Measurements from ENCODE around the gene CDH24. TPM values are rescaled to one million over a fixed set of nuclear protein-coding genes. Genes with fewer than 3 reads are reported as not detected.
"Not testable (repeated sequence)": the region's sequence is repeated elsewhere in the genome, so short reads cannot be mapped to it uniquely, and the experiment has no call there.

CDH24 gene
- total RNA-seq, 5 donors from 2014 or later (not counting 1 experiment from before 2014, with no cell fraction given), result 1.2 to 3.0 (median 1.6) TPM

GRCh38 chr14:23013749-23014054 is 43.6 kb downstream of the CDH24 start:
- H3K27ac ChIP-seq (ENCODE audit: low read length); H3K9me3 Mint-ChIP-seq; ATAC-seq (replicated peaks in 1 of 4); H3K27me3 ChIP-seq (replicated peaks in 1 of 2; ENCODE audit: control insufficient read depth in 2 of 2, extremely low read depth in 1 of 2, insufficient read depth in 2 of 2, low read length in 1 of 2); H3K4me3 Mint-ChIP-seq; H3K36me3 Mint-ChIP-seq; H3K4me3 ChIP-seq (ENCODE audit: control insufficient read depth in 1 of 2, extremely low read depth in 1 of 2, low read length in 1 of 2); H3K27ac Mint-ChIP-seq; H3K9me3 ChIP-seq; H3K27me3 Mint-ChIP-seq; CTCF ChIA-PET; H3K36me3 ChIP-seq (ENCODE audit: control insufficient read depth in 2 of 2, extremely low read depth in 1 of 2, insufficient read depth in 1 of 2, low read length in 1 of 2); DNase-seq: not testable (repeated sequence)
- peaks cover 16 to 24% (median 21%) of the 10 kb centered on the region in 3 donors for H3K4me1 Mint-ChIP-seq
- 80% methylated on average over 1 of the region's 5 CpGs for WGBS (ENCODE audit: insufficient coverage)
- POLR2A ChIA-PET, result interaction anchor here (0.6 kb wide), 2 partner anchors 51 to 125 kb away, joined by 3 to 8 read pairs; no protein-coding TSS in a partner anchor
- H3K4me1 ChIP-seq (ENCODE audit: control insufficient read depth in 1 of 2, extremely low read depth in 1 of 2, insufficient read depth in 2 of 2, low read length in 2 of 2), result peaks cover 8 to 14% of the 10 kb centered on the region in 2 experiments

GRCh38 chr14:23013054-23013748 is 44.1 kb downstream of the CDH24 start:
- 100% methylated on average over 2 of the region's 6 CpGs for WGBS (ENCODE audit: insufficient coverage)
- Mint-ChIP-seq H3K9me3 (no peaks in the 10 kb centered on the region), H3K27me3 (no peaks in the 10 kb centered on the region), H3K4me1 (peaks cover 21 to 29% (median 25%) of the 10 kb centered on the region in 3 donors), H3K4me3 (no peak overlapping the region), H3K36me3 (no peaks in the 10 kb centered on the region), H3K27ac (peak overlapping the region; percentile 24 to 30)
- ATAC-seq (replicated peaks in 1 of 4) (no peak), DNase-seq (no peak)
- POLR2A ChIA-PET, result interaction anchor here (0.6 kb wide), 2 partner anchors 52 to 124 kb away, joined by 3 to 8 read pairs; no protein-coding TSS in a partner anchor
- Histone ChIP-seq H3K27ac (ENCODE audit: low read length) (no peak overlapping the region), H3K4me1 (ENCODE audit: control insufficient read depth in 1 of 2, extremely low read depth in 1 of 2, insufficient read depth in 2 of 2, low read length in 2 of 2) (peaks cover 8 to 19% of the 10 kb centered on the region in 2 experiments), H3K9me3 (no peaks in the 10 kb centered on the region), H3K4me3 (ENCODE audit: control insufficient read depth in 1 of 2, extremely low read depth in 1 of 2, low read length in 1 of 2) (no peak overlapping the region), H3K36me3 (ENCODE audit: control insufficient read depth in 2 of 2, extremely low read depth in 1 of 2, insufficient read depth in 1 of 2, low read length in 1 of 2) (no peaks in the 10 kb centered on the region), H3K27me3 (replicated peaks in 1 of 2; ENCODE audit: control insufficient read depth in 2 of 2, extremely low read depth in 1 of 2, insufficient read depth in 2 of 2, low read length in 1 of 2) (no peaks in the 10 kb centered on the region)
- CTCF ChIA-PET, result no interaction called here

DNA sequence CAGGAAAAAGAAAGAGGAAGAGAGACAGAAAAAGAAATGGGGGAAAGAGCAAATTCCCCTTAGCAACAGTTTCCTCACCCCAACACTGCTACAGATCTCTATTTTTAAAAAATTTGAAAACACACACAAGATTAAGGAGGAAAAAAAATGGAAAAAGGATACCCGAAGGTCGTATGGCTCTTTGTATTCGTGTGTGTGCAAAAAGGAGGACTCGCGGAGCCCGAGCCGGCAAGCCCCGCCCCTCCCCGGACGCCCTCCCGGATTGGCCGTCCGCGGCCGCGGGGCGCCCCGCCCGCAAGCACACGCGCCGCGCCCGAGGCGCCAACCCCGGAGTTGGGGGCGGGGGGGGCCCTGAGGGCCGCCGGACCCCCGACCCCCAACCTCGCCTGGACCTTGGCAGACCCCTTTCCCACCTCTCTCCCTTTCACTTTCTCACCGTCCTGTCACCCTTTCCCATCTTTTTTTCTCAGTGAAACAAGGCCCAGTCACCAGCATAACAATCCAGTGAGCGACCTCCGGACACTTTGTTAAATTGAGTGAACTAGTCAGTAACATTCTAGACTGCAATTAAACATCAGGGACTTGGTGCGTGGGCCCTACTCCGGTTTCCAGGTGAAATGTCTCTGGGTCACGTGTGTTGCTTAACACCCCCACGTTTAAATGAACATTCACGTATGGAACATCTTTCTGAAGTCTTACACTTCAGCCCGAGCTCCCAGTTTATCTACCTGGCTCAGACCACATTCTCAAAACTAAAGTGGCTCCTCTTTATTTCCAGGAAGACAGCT is 47.2 kb downstream of the CDH24 start, which contains the start of gene C14orf93:
TSS of gene C14orf93 (minus strand) at position 205 of the 788 bp plus-strand sequence. CDS start 11,120 bp downstream, outside the sequence.
- Histone ChIP-seq H3K4me1 (ENCODE audit: control insufficient read depth in 1 of 2, extremely low read depth in 1 of 2, insufficient read depth in 2 of 2, low read length in 2 of 2) (peaks cover 25 to 32% of the 10 kb centered on the region in 2 experiments), H3K4me3 (ENCODE audit: control insufficient read depth in 1 of 2, extremely low read depth in 1 of 2, low read length in 1 of 2) (peak within 1 kb of the TSS; percentile 57 to 72), H3K27me3 (replicated peaks in 1 of 2; ENCODE audit: control insufficient read depth in 2 of 2, extremely low read depth in 1 of 2, insufficient read depth in 2 of 2, low read length in 1 of 2) (no peaks in the 10 kb centered on the region), H3K36me3 (ENCODE audit: control insufficient read depth in 2 of 2, extremely low read depth in 1 of 2, insufficient read depth in 1 of 2, low read length in 1 of 2) (no peaks in the 10 kb centered on the region), H3K9me3 (no peaks in the 10 kb centered on the region), H3K27ac (ENCODE audit: low read length) (peak within 1 kb of the TSS; percentile 71)
- Mint-ChIP-seq H3K9me3 (no peaks in the 10 kb centered on the region), H3K4me1 (peaks cover 36 to 45% (median 44%) of the 10 kb centered on the region in 3 donors), H3K36me3 (no peaks in the 10 kb centered on the region), H3K27ac (peak within 1 kb of the TSS; percentile 93 to 98), H3K4me3 (peak within 1 kb of the TSS; percentile 90 to 95 (median 93)), H3K27me3 (no peaks in the 10 kb centered on the region)
- DNase-seq, result peak; percentile 44 to 83 (median 69)
- 0% methylated on average over 37 of the region's 40 CpGs for WGBS (ENCODE audit: insufficient coverage)
- ChIA-PET POLR2A (interaction anchor here (0.5 to 0.7 kb wide), 3 partner anchors 12 to 1722 kb away, joined by 3 to 7 read pairs (median 6); no protein-coding TSS in a partner anchor), CTCF (interaction anchor here in 1 of 2 donors (1.4 kb wide), 1 partner anchor 24 kb away, joined by 4 read pairs; no protein-coding TSS in a partner anchor)
- peak; percentile 29 to 41 (median 40) for ATAC-seq (replicated peaks in 1 of 4)

- Mint-ChIP-seq H3K9me3 (no peaks in the 10 kb centered on the region), H3K4me3 (peak overlapping the region; percentile 90 to 95 (median 93)), H3K36me3 (no peaks in the 10 kb centered on the region), H3K4me1 (peaks cover 36 to 47% (median 45%) of the 10 kb centered on the region in 3 donors), H3K27me3 (no peaks in the 10 kb centered on the region), H3K27ac (peak overlapping the region; percentile 93 to 96)
- H3K4me1 ChIP-seq (ENCODE audit: control insufficient read depth in 1 of 2, extremely low read depth in 1 of 2, insufficient read depth in 2 of 2, low read length in 2 of 2), result peaks cover 25 to 32% of the 10 kb centered on the region in 2 experiments
- no peaks in the 10 kb centered on the region for H3K27me3 ChIP-seq (replicated peaks in 1 of 2; ENCODE audit: control insufficient read depth in 2 of 2, extremely low read depth in 1 of 2, insufficient read depth in 2 of 2, low read length in 1 of 2)
- ATAC-seq (replicated peaks in 1 of 4) (no peak), DNase-seq (no peak)
- H3K4me3 ChIP-seq (ENCODE audit: control insufficient read depth in 1 of 2, extremely low read depth in 1 of 2, low read length in 1 of 2), result peak overlapping the region; percentile 57 to 72
- no CpG with 5 or more reads among the region's 8 CpGs for WGBS (ENCODE audit: insufficient coverage)
- no peaks in the 10 kb centered on the region for H3K36me3 ChIP-seq (ENCODE audit: control insufficient read depth in 2 of 2, extremely low read depth in 1 of 2, insufficient read depth in 1 of 2, low read length in 1 of 2)
- ChIA-PET POLR2A (no interaction called here), CTCF (interaction anchor here in 1 of 2 donors (0.8 to 1.2 kb wide), 2 partner anchors 23 to 24 kb away, joined by 3 to 4 read pairs; no protein-coding TSS in a partner anchor)
- no peaks in the 10 kb centered on the region for H3K9me3 ChIP-seq
- H3K27ac ChIP-seq (ENCODE audit: low read length), result peak overlapping the region; percentile 19
Observed at GRCh38 chr14:23009483-23009938, 47.8 kb downstream of the CDH24 start.

DNA sequence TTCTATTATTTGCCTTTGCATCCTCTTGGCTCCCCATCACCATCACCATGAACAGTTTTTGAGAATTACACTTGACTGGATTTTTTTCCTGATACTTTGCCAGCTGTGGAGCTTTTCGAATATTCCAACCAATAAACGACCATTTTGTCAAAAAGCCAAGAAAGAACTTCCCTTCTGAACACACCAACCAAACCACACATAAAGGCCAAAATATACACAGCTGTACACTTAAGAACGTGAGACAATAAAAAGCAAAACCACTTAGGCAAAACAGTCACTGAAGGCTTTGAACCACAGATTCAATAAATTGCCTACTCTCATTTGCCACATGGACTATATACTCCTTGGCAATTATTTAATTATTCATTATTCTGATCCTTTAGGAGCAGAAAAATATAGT is 48.5 kb downstream of the CDH24 start:
- Mint-ChIP-seq H3K4me1 (peaks cover 36 to 47% (median 45%) of the 10 kb centered on the region in 3 donors), H3K36me3 (no peaks in the 10 kb centered on the region)
- CTCF ChIA-PET, result interaction anchor here in 1 of 2 donors (0.5 to 2.2 kb wide), 4 partner anchors 12 to 24 kb away, joined by 3 to 5 read pairs (median 4); no protein-coding TSS in a partner anchor

More for the DNA sequence above, 48.5 kb downstream of the CDH24 start:
- Mint-ChIP-seq H3K27me3 (no peaks in the 10 kb centered on the region), H3K27ac (peak overlapping the region; percentile 76 to 98), H3K9me3 (no peaks in the 10 kb centered on the region), H3K4me3 (peak overlapping the region; percentile 90 to 95 (median 93))
- Histone ChIP-seq H3K4me1 (ENCODE audit: control insufficient read depth in 1 of 2, extremely low read depth in 1 of 2, insufficient read depth in 2 of 2, low read length in 2 of 2) (peaks cover 25 to 32% of the 10 kb centered on the region in 2 experiments), H3K36me3 (ENCODE audit: control insufficient read depth in 2 of 2, extremely low read depth in 1 of 2, insufficient read depth in 1 of 2, low read length in 1 of 2) (no peaks in the 10 kb centered on the region), H3K9me3 (no peaks in the 10 kb centered on the region), H3K27me3 (replicated peaks in 1 of 2; ENCODE audit: control insufficient read depth in 2 of 2, extremely low read depth in 1 of 2, insufficient read depth in 2 of 2, low read length in 1 of 2) (no peaks in the 10 kb centered on the region), H3K27ac (ENCODE audit: low read length) (no peak overlapping the region), H3K4me3 (ENCODE audit: control insufficient read depth in 1 of 2, extremely low read depth in 1 of 2, low read length in 1 of 2) (no peak overlapping the region)
- ATAC-seq (replicated peaks in 1 of 4) (no peak), DNase-seq (no peak)
- WGBS (ENCODE audit: insufficient coverage), result 23% methylated on average over 2 of the region's 3 CpGs
- POLR2A ChIA-PET, result interaction anchor here (0.5 to 0.6 kb wide), 2 partner anchors 25 to 226 kb away, joined by 3 read pairs; no protein-coding TSS in a partner anchor

Data from T-cell (primary cell).